Measurements from ENCODE around the gene SESTD1.

DNA sequence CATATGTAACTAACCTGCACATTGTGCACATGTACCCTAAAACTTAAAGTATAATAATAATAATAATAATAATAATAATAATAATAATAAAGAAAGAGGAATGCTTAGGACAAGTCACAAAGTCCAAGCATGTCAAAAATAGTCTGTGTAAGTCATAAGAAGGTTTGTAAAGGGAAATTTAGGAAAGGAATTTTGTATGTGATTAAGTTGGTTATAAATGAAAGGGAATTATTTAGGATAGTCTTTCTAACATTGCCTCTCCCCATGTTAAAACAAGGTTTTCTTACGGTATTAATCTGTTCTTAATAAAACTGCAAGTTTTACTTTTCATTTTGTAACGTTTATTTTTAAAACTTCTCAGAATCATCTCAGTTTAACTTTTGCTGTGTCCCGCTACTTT is 62.8 kb downstream of the SESTD1 start:
- no peak for TF ChIP-seq CTCF (IDR thresholded peaks at IDR 0.05 in 2 of 3, conservative IDR thresholded peaks at IDR 0.05 in 1 of 3; ENCODE audit: borderline replicate concordance in 1 of 3, insufficient read depth in 1 of 3, low read depth in 2 of 3, low read length in 2 of 3)
- no peak for TF ChIP-seq ZFX (IDR thresholded peaks at IDR 0.05)
- TF ChIP-seq POLR2A (IDR thresholded peaks at IDR 0.05; ENCODE audit: borderline replicate concordance, extremely low read depth, insufficient read depth, insufficient read length): no peak
- no peak for TF ChIP-seq FOSL1 (IDR thresholded peaks at IDR 0.05; ENCODE audit: low read depth)
- no peak for TF ChIP-seq POLR2AphosphoS5 (IDR thresholded peaks at IDR 0.05; ENCODE audit: low read depth, low read length)
- no peak for TF ChIP-seq SIN3A (IDR thresholded peaks at IDR 0.05; ENCODE audit: low read depth)
- TF ChIP-seq REST (IDR thresholded peaks at IDR 0.05; ENCODE audit: low read depth): no peak
- TF ChIP-seq JUND (IDR thresholded peaks at IDR 0.05): no peak
- TF ChIP-seq RAD21 (IDR thresholded peaks at IDR 0.05; ENCODE audit: low read depth): no peak
- TF ChIP-seq, protein P1, sequence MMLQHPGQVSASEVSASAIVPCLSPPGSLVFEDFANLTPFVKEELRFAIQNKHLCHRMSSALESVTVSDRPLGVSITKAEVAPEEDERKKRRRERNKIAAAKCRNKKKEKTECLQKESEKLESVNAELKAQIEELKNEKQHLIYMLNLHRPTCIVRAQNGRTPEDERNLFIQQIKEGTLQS (IDR thresholded peaks at IDR 0.05): no peak
- TF ChIP-seq YY1 (IDR thresholded peaks at IDR 0.05; ENCODE audit: extremely low read depth, insufficient replicate concordance, low read depth, low read length): no peak
- TF ChIP-seq EZH2phosphoT487 (IDR thresholded peaks at IDR 0.05; ENCODE audit: borderline replicate concordance): no peak
- TF ChIP-seq SRF (IDR thresholded peaks at IDR 0.05; ENCODE audit: low read depth): no peak

Measured in HCT116 (cell line).